H1 (cell line): Measurements from ENCODE around the gene ZFP30. TPM values are rescaled to one million over a fixed set of nuclear protein-coding genes. Genes with fewer than 3 reads are reported as not detected.
"Not testable (repeated sequence)": the region's sequence is repeated elsewhere in the genome, so short reads cannot be mapped to it uniquely, and the experiment has no call there.

Experiments
- CTCF ChIA-PET: fragments of 300-600 bp; sonication (Branson Sonifier 250); formaldehyde crosslinking; loops from one replicate; lab custom pipeline; 2021; ENCODE audit not compliant: partially characterized antibody; lab: Charles Lee
- POLR2A ChIA-PET: fragments of 300-600 bp; sonication (Branson Sonifier 250); formaldehyde crosslinking; loops from one replicate; lab custom pipeline; 2021; ENCODE audit warnings: inconsistent platforms; ENCODE audit not compliant: partially characterized antibody; lab: Charles Lee
- DNase-seq, 2 experiments: peaks; one replicate each; pipeline versions ENCODE4 v3.0.0 to v3.0.0-alpha.2; 2010 to 2022; ENCODE audit warnings: low spot score in 2 of 2, low read depth in 1 of 2, mixed read lengths in 1 of 2
- FAIRE-seq: peaks from 2 replicates; lab custom pipeline; 2011; peaks lifted over from hg19 to GRCh38; lab: Jason Lieb, UNC
- H2AFZ ChIP-seq: 2 replicates; pipeline ENCODE4 v1.8.1; 2012; ENCODE audit warnings: low read length, inconsistent platforms
- H2AK5ac ChIP-seq: 2 replicates; pipeline ENCODE4 v1.6.1; 2013; ENCODE audit warnings: low read depth, low read length
- H2BK120ac ChIP-seq: replicated peaks from 2 replicates; pipeline ENCODE3; 2013; ENCODE audit warnings: low read depth, low read length, inconsistent platforms
- H2BK12ac ChIP-seq: 2 replicates; pipeline ENCODE4 v1.6.1; 2013; ENCODE audit warnings: low read depth, low read length
- H2BK15ac ChIP-seq: 2 replicates; pipeline ENCODE4 v1.6.1; 2013; ENCODE audit warnings: low read length
- H2BK20ac ChIP-seq: 2 replicates; pipeline ENCODE4 v1.6.1; 2013; ENCODE audit warnings: low read length
- H2BK5ac ChIP-seq: 2 replicates; pipeline ENCODE4 v1.6.1; 2013; ENCODE audit warnings: low read depth, low read length
- H3K14ac ChIP-seq: 2 replicates; pipeline ENCODE4 v1.6.1; 2013; ENCODE audit warnings: inconsistent platforms; ENCODE audit not compliant: insufficient read length
- H3K18ac ChIP-seq: 2 replicates; pipeline ENCODE4 v1.6.1; 2013; ENCODE audit warnings: low read length; ENCODE audit errors: extremely low read depth
- H3K23ac ChIP-seq: 2 replicates; pipeline ENCODE4 v1.6.1; 2013; ENCODE audit warnings: inconsistent platforms; ENCODE audit not compliant: insufficient read length
- H3K23me2 ChIP-seq: 2 replicates; pipeline ENCODE4 v1.6.1; 2013; ENCODE audit warnings: low read depth, low read length
- H3K27ac ChIP-seq: 2 replicates; pipeline ENCODE4 v1.6.1; 2011; ENCODE audit warnings: low read depth, low read length, inconsistent platforms
- H3K27me3 ChIP-seq, 4 experiments: replicated peaks in 1 of 4; 1 replicate in 1 of 4; 2 replicates in 3 of 4; pipeline versions ENCODE4 v1.6.1 to v1.8.1; 2011 to 2013; ENCODE audit warnings: low read length in 3 of 4, mild to moderate bottlenecking in 3 of 4, inconsistent platforms in 2 of 4, mixed read lengths in 2 of 4, moderate library complexity in 1 of 4; ENCODE audit not compliant: control insufficient read depth in 3 of 4, insufficient read depth in 3 of 4; ENCODE audit errors: extremely low read depth in 1 of 4
- H3K36me3 ChIP-seq, 4 experiments: 2 replicates each; pipeline versions ENCODE4 v1.6.1 to v1.8.1; 2011 to 2013; ENCODE audit warnings: mild to moderate bottlenecking in 4 of 4, low read length in 3 of 4, moderate library complexity in 2 of 4, control low read depth in 1 of 4, inconsistent platforms in 1 of 4; ENCODE audit not compliant: insufficient read depth in 4 of 4, control insufficient read depth in 2 of 4
- H3K4ac ChIP-seq: replicated peaks from 2 replicates; pipeline ENCODE3; 2013; ENCODE audit warnings: low read length, low read depth, mixed read lengths, inconsistent platforms; ENCODE audit not compliant: insufficient read length
- H3K4me1 ChIP-seq, 4 experiments: replicated peaks in 1 of 4; 1 replicate in 1 of 4; 2 replicates in 3 of 4; pipeline versions ENCODE4 v1.6.1 to v1.8.1; 2011 to 2013; ENCODE audit warnings: low read length in 3 of 4, inconsistent platforms in 2 of 4, mixed read lengths in 1 of 4; ENCODE audit not compliant: insufficient read depth in 4 of 4, control insufficient read depth in 3 of 4
- H3K4me2 ChIP-seq, 2 experiments: 2 replicates each; pipeline versions ENCODE4 v1.6.1 to v1.8.1; 2011 to 2013; ENCODE audit warnings: low read depth in 2 of 2, low read length in 2 of 2, control low read depth in 1 of 2, inconsistent platforms in 1 of 2, mild to moderate bottlenecking in 1 of 2; ENCODE audit not compliant: insufficient read depth in 1 of 2
- H3K4me3 ChIP-seq, 4 experiments: fragments of 200-600, 300-600 bp in 1 of 4; sonication (generic), shearing (Covaris generic), sonication (Bioruptor Twin) in 1 of 4; 2 replicates each; pipeline versions ENCODE4 v1.5.1 to v1.8.1; 2011 to 2016; ENCODE audit warnings: low read length in 4 of 4, low read depth in 3 of 4, control low read depth in 2 of 4, inconsistent platforms in 2 of 4, mild to moderate bottlenecking in 2 of 4, mixed read lengths in 1 of 4, moderate library complexity in 1 of 4; ENCODE audit not compliant: insufficient read depth in 2 of 4; ENCODE audit errors: extremely low read depth in 1 of 4
- H3K56ac ChIP-seq: replicated peaks from 2 replicates; pipeline ENCODE3; 2013; ENCODE audit warnings: low read depth, mild to moderate bottlenecking, mixed read lengths, low read length, inconsistent platforms; ENCODE audit not compliant: insufficient read length
- H3K79me1 ChIP-seq: 2 replicates; pipeline ENCODE4 v1.6.1; 2013; ENCODE audit warnings: low read depth, low read length, control low read depth
- H3K79me2 ChIP-seq, 2 experiments: 2 replicates each; pipeline versions ENCODE4 v1.6.1 to v1.8.1; 2012 to 2013; ENCODE audit warnings: low read length in 2 of 2, mild to moderate bottlenecking in 2 of 2, inconsistent platforms in 1 of 2; ENCODE audit not compliant: insufficient read depth in 2 of 2, control insufficient read depth in 1 of 2
- H3K9ac ChIP-seq, 4 experiments: replicated peaks in 1 of 4; 1 replicate in 1 of 4; 2 replicates in 3 of 4; pipeline versions ENCODE4 v1.6.1 to v1.8.1; 2011 to 2013; ENCODE audit warnings: low read depth in 3 of 4, low read length in 3 of 4, control low read depth in 2 of 4, mild to moderate bottlenecking in 2 of 4, moderate library complexity in 2 of 4, inconsistent platforms in 1 of 4; ENCODE audit errors: extremely low read depth in 1 of 4
- H3K9me3 ChIP-seq, 2 experiments: 2 replicates each; pipeline versions ENCODE4 v1.6.1 to v1.8.1; 2012 to 2013; ENCODE audit warnings: mild to moderate bottlenecking in 2 of 2, moderate library complexity in 2 of 2, control low read depth in 1 of 2, inconsistent platforms in 1 of 2, low read depth in 1 of 2, low read length in 1 of 2, mixed read lengths in 1 of 2; ENCODE audit not compliant: insufficient read depth in 2 of 2
- H4K20me1 ChIP-seq, 2 experiments: replicated peaks in 1 of 2; 2 replicates each; pipeline versions ENCODE3 to v1.8.1; 2011 to 2013; ENCODE audit warnings: inconsistent platforms in 2 of 2, low read length in 2 of 2, mild to moderate bottlenecking in 1 of 2; ENCODE audit not compliant: insufficient read depth in 2 of 2, control insufficient read depth in 1 of 2
- H4K5ac ChIP-seq: 2 replicates; pipeline ENCODE4 v1.6.1; 2013; ENCODE audit warnings: low read length, low read depth, mixed read lengths, inconsistent platforms; ENCODE audit not compliant: insufficient read length
- H4K8ac ChIP-seq: 2 replicates; pipeline ENCODE4 v1.8.0; 2013; ENCODE audit warnings: mild to moderate bottlenecking, moderate library complexity, low read length, inconsistent platforms; ENCODE audit not compliant: insufficient read depth; ENCODE audit errors: extremely low read depth
- H4K91ac ChIP-seq: replicated peaks from 2 replicates; pipeline ENCODE3; 2013; ENCODE audit warnings: low read length, mixed read lengths, inconsistent platforms; ENCODE audit not compliant: insufficient read length
- WGBS, 2 experiments: shearing (Covaris generic) in 1 of 2; methylation state at CpG; one replicate each; pipeline versions ENCODE4 v1.1.6 to v1.1.7; 2013 to 2015; ENCODE audit warnings: low lambda C conversion rate in 2 of 2, mixed read lengths in 2 of 2, inconsistent platforms in 1 of 2, low coverage in 1 of 2, missing lambda C conversion rate in 1 of 2; ENCODE audit not compliant: insufficient replicate concordance in 2 of 2, insufficient coverage in 1 of 2, insufficient read length in 1 of 2; ENCODE audit errors: extremely low coverage in 1 of 2, missing lambda C conversion rate in 1 of 2; 5-methylcytosine and 5-hydroxymethylcytosine counted together
- polyA plus RNA-seq, 7 experiments: library from polyadenylated mRNA; depleted of rRNA in 3 of 7; stranded (reverse) in 5 of 7; unstranded in 2 of 7; fragments of >200 nt in 5 of 7; fragments of 200-250 nt in 2 of 7; gene quantifications; 1 replicate in 5 of 7; 2 replicates in 1 of 7; 4 replicates in 1 of 7; pipeline versions ENCODE4 v1.2.1 to v1.2.3, GENCODE V29; 2011 to 2013; ENCODE audit warnings: missing spikeins in 2 of 7, mixed read lengths in 2 of 7
- total RNA-seq: library from RNA; stranded (reverse); fragmentation: NEBNext Ultra II Directional; extraction: Animal tissue kit (Norgen Biotek cat#: 25700); gene quantifications from 2 replicates; pipeline ENCODE4 v1.2.1, GENCODE V29; 2021

ZFP30 gene
- total and polyA plus RNA-seq, 2 of the 8 experiments (the other 6 are each of a cell fraction or from before 2014, with no cell fraction given) = 1.4 to 6.1 TPM

DNA sequence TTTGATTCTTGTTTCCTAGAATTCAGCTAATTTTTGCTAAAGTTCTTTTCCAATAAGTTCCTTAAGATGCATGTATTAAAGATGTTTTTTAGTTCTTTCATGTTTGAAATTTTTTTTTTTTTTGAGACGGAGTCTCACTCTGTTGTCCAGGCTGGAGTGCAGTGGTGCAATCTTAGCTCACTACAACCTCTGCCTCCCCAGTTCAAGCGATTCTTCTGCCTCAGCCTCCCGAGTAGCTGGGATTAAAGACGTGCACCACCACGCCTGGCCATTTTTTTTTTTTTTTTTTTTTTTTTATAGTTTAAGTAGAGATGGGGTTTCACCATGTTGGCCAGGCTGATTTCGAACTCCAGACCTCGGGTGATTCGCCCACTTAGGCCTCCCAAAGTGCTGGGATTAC lies 1.9 kb upstream of the ZFP30 start:
- H3K9me3 ChIP-seq, H3K18ac ChIP-seq, H3K27me3 ChIP-seq, H2AFZ ChIP-seq, H3K79me1 ChIP-seq, H3K14ac ChIP-seq, H2AK5ac ChIP-seq, H2BK20ac ChIP-seq, H4K20me1 ChIP-seq, H3K27ac ChIP-seq, H3K9ac ChIP-seq, H3K4me3 ChIP-seq, H3K4ac ChIP-seq, H2BK120ac ChIP-seq, H3K23ac ChIP-seq, H2BK12ac ChIP-seq, DNase-seq, H3K36me3 ChIP-seq, FAIRE-seq, H2BK15ac ChIP-seq, H3K56ac ChIP-seq, H3K4me2 ChIP-seq, POLR2A ChIA-PET, H4K8ac ChIP-seq, H2BK5ac ChIP-seq, H4K91ac ChIP-seq, H3K4me1 ChIP-seq, H4K5ac ChIP-seq: not testable (repeated sequence)
- WGBS, 2 experiments = 94% methylated on average over 6 of the region's 8 CpGs; no CpG with 5 or more reads in 1 of the 2 experiments
- Histone ChIP-seq H3K23me2 (peaks cover 12% of the 10 kb centered on the region), H3K79me2 (peaks cover 0 to 14% of the 10 kb centered on the region in 2 experiments; a peak in 2 of 4 replicates)
- CTCF ChIA-PET = interaction anchor here (0.7 kb wide), 1 partner anchor 150 kb away, joined by 3 read pairs; no protein-coding TSS in a partner anchor
